Neural progenitor cell (in vitro differentiated cells): ENCODE results near the gene LMAN2. TPM values are rescaled to one million over a fixed set of nuclear protein-coding genes. Genes with fewer than 3 reads are reported as not detected.

ENCODE experiments used
- DNase-seq: peaks from one replicate; pipeline ENCODE4 v3.0.0-alpha.2; 2016; ENCODE audit warnings: low spot score
- H2AFZ ChIP-seq: fragments of 200-600 bp; sonication (generic); replicated peaks from 2 replicates; pipeline ENCODE4 v1.6.1; 2016; ENCODE audit warnings: antibody characterized with exemption
- H3F3A ChIP-seq: fragments of 200-600 bp; sonication (generic); 2 replicates; pipeline ENCODE4 v1.6.1; 2016; ENCODE audit warnings: antibody characterized with exemption, low read depth
- H3K27ac ChIP-seq: fragments of 200-600 bp; sonication (generic); 2 replicates; pipeline ENCODE4 v1.5.1; 2016; ENCODE audit warnings: mild to moderate bottlenecking
- H3K27me3 ChIP-seq: fragments of 200-600 bp; sonication (generic); 2 replicates; pipeline ENCODE4 v1.6.1; 2016; ENCODE audit warnings: mild to moderate bottlenecking, moderate library complexity
- H3K36me3 ChIP-seq: fragments of 200-600 bp; sonication (generic); 2 replicates; pipeline ENCODE4 v1.5.1; 2016
- H3K4me1 ChIP-seq: fragments of 200-600 bp; sonication (generic); 2 replicates; pipeline ENCODE4 v1.6.1; 2016; ENCODE audit warnings: mixed run types
- H3K4me2 ChIP-seq: fragments of 200-600 bp; sonication (generic); 2 replicates; pipeline ENCODE4 v1.6.1; 2016
- H3K4me3 ChIP-seq: fragments of 200-600 bp; sonication (generic); 2 replicates; pipeline ENCODE4 v1.5.1; 2016
- H3K79me2 ChIP-seq: fragments of 200-600 bp; sonication (generic); 2 replicates; pipeline ENCODE4 v1.6.1; 2016; ENCODE audit warnings: low read depth
- H3K9ac ChIP-seq: fragments of 200-600 bp; sonication (generic); 2 replicates; pipeline ENCODE4 v1.6.1; 2016
- H3K9me3 ChIP-seq: fragments of 200-600 bp; sonication (generic); 2 replicates; pipeline ENCODE4 v1.5.1; 2016; ENCODE audit warnings: low read depth
- H4K20me1 ChIP-seq: fragments of 200-600 bp; sonication (generic); 2 replicates; pipeline ENCODE4 v1.6.1; 2016; ENCODE audit warnings: low read depth
- H3K27ac Mint-ChIP-seq: 3 replicates; pipeline ENCODE4 v1.8.0; 2021; ENCODE audit warnings: mixed read lengths
- H3K27me3 Mint-ChIP-seq: 2 replicates; pipeline ENCODE4 v1.8.0; 2022; ENCODE audit warnings: low read depth, mild to moderate bottlenecking, inconsistent platforms, moderate library complexity, mixed read lengths; ENCODE audit not compliant: insufficient read depth
- H3K36me3 Mint-ChIP-seq: 3 replicates; pipeline ENCODE4 v1.8.0; 2021; ENCODE audit warnings: mixed read lengths
- H3K4me1 Mint-ChIP-seq: 3 replicates; pipeline ENCODE4 v1.8.0; 2021; ENCODE audit warnings: mixed read lengths
- H3K4me3 Mint-ChIP-seq: 3 replicates; pipeline ENCODE4 v1.8.0; 2021; ENCODE audit warnings: mild to moderate bottlenecking, moderate library complexity, mixed read lengths
- H3K9me3 Mint-ChIP-seq: 3 replicates; pipeline ENCODE4 v1.8.0; 2020; ENCODE audit warnings: mixed read lengths
- CTCF ChIP-seq: fragments of 200-600 bp; sonication (generic); IDR thresholded peaks from 2 replicates; pipeline ENCODE4 v1.5.1; 2017; ENCODE audit warnings: antibody characterized with exemption, mild to moderate bottlenecking
- EZH2 ChIP-seq: fragments of 200-600 bp; sonication (generic); IDR thresholded peaks from 2 replicates; pipeline ENCODE4 v1.6.1; 2017; ENCODE audit warnings: antibody characterized with exemption, mild to moderate bottlenecking, moderate library complexity
- EZH2phosphoT487 ChIP-seq: fragments of 200-600 bp; sonication (generic); IDR thresholded peaks from 2 replicates; pipeline ENCODE4 v1.6.1; 2017; ENCODE audit warnings: antibody characterized with exemption
- total RNA-seq: library from RNA; depleted of rRNA; stranded (reverse); fragments of >200 nt; gene quantifications from 2 replicates; pipeline ENCODE4 v1.2.3, GENCODE V29; 2015; ENCODE audit warnings: low replicate concordance

Gene LMAN2
- total RNA-seq, 1 donor from 2014 or later: 96.5 TPM

- H3K9ac ChIP-seq: no peak overlapping the region
- TF ChIP-seq CTCF (no peak), EZH2phosphoT487 (no peak), EZH2 (no peak)
- Mint-ChIP-seq H3K36me3 (no peaks in the 10 kb centered on the region), H3K27ac (peak overlapping the region; percentile 96), H3K9me3 (no peaks in the 10 kb centered on the region), H3K4me1 (peaks cover 54% of the 10 kb centered on the region), H3K4me3 (peak overlapping the region; percentile 89), H3K27me3 (peaks cover 22% of the 10 kb centered on the region)
- peaks cover 44% of the 10 kb centered on the region for H3K27me3 ChIP-seq
- no peaks in the 10 kb centered on the region for H3K36me3 ChIP-seq
- peak overlapping the region; percentile 79 for H3K4me2 ChIP-seq
- H3K4me1 ChIP-seq: peaks cover 26% of the 10 kb centered on the region
- no peaks in the 10 kb centered on the region for H3K79me2 ChIP-seq
- H3K4me3 ChIP-seq: peak overlapping the region; percentile 50
- H3K9me3 ChIP-seq: no peaks in the 10 kb centered on the region
- H3F3A ChIP-seq: peaks cover 57% of the 10 kb centered on the region
- no peak overlapping the region for H3K27ac ChIP-seq
- H4K20me1 ChIP-seq: no peaks in the 10 kb centered on the region
- DNase-seq: peak; percentile 96
- H2AFZ ChIP-seq: peak overlapping the region; percentile 69
Measured at GRCh38 chr5:177366528-177367322, 15.3 kb upstream of the LMAN2 start.

- no peak for DNase-seq
- Mint-ChIP-seq H3K27me3 (peaks cover 25% of the 10 kb centered on the region), H3K4me1 (peaks cover 51% of the 10 kb centered on the region), H3K4me3 (peak overlapping the region; percentile 89), H3K36me3 (no peaks in the 10 kb centered on the region), H3K9me3 (no peaks in the 10 kb centered on the region), H3K27ac (peak overlapping the region; percentile 96)
- TF ChIP-seq EZH2phosphoT487 (no peak), CTCF (no peak), EZH2 (no peak)
- H3K27ac ChIP-seq: no peak overlapping the region
- peak overlapping the region; percentile 79 for H3K4me2 ChIP-seq
- peaks cover 19% of the 10 kb centered on the region for H3K4me1 ChIP-seq
- H3K79me2 ChIP-seq: no peaks in the 10 kb centered on the region
- no peaks in the 10 kb centered on the region for H4K20me1 ChIP-seq
- peaks cover 44% of the 10 kb centered on the region for H3K27me3 ChIP-seq
- H3K9me3 ChIP-seq: no peaks in the 10 kb centered on the region
- H3K36me3 ChIP-seq: no peaks in the 10 kb centered on the region
- no peak overlapping the region for H3K9ac ChIP-seq
- peaks cover 50% of the 10 kb centered on the region for H3F3A ChIP-seq
- H3K4me3 ChIP-seq: peak overlapping the region; percentile 50
- H2AFZ ChIP-seq: peak overlapping the region; percentile 69
Measured at GRCh38 chr5:177365845-177366527, 14.5 kb upstream of the LMAN2 start.

DNA sequence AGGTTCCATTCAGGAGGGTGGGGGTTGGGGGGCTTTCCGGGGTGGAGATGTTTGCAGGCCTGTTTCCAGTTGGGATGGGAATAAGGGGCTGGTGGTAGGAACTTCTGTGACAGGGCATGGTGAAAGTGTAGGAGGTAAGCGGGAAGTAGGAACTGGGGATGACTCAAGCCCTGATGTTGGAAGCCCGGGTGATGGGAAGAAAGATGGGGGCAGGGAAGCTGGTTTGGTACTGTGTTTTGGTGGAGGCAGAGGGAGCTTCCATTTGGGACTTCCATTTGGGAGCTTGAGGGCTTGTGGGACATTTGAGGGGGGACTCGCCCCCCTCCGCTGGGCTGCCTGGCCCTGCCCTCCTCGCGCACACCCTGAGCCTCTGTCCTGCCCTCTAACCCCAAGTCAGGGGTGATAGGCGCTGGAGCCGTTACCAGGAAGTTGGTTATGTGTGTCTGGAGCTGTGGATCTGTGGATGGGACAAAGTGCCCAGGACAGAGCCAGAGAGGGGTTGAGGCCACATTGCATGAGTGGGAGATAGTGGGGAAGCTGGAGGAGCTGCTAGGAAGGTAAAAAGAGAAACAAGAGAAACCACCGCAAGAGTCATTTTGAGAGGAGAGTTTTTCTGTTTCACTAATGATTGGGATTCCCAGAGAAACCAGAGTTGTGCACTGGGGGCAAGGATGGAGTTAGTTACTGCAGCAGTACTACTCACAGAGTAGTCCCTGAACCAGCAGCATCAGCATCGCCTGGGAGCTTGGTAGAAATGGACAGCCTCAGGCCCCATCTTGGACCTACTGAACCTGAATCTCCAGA is 12.9 kb upstream of the LMAN2 start:
- Mint-ChIP-seq H3K36me3 (no peaks in the 10 kb centered on the region), H3K4me1 (peaks cover 53% of the 10 kb centered on the region), H3K27ac (peak overlapping the region; percentile 50), H3K9me3 (no peaks in the 10 kb centered on the region), H3K27me3 (peaks cover 22% of the 10 kb centered on the region), H3K4me3 (peak overlapping the region; percentile 75)
- Histone ChIP-seq H3K9ac (no peak overlapping the region), H3F3A (peaks cover 38% of the 10 kb centered on the region), H3K4me2 (no peak overlapping the region), H3K4me1 (peaks cover 19% of the 10 kb centered on the region), H4K20me1 (no peaks in the 10 kb centered on the region), H3K79me2 (no peaks in the 10 kb centered on the region), H3K27me3 (peaks cover 44% of the 10 kb centered on the region), H3K27ac (no peak overlapping the region), H3K4me3 (no peak overlapping the region), H2AFZ (no peak overlapping the region), H3K9me3 (no peaks in the 10 kb centered on the region), H3K36me3 (no peaks in the 10 kb centered on the region)
- DNase-seq: no peak
- no peak for TF ChIP-seq EZH2
- no peak for TF ChIP-seq CTCF
- TF ChIP-seq EZH2phosphoT487: no peak
